IPS-11a (cell line): Measurements from ENCODE around the gene ABCG4.

Experiments used
- H3K4me3 ChIP-seq: one replicate; pipeline ENCODE4 v1.5.1; 2013; ENCODE audit warnings: low read depth, low read length, control low read depth

ABCG4 gene

DNA sequence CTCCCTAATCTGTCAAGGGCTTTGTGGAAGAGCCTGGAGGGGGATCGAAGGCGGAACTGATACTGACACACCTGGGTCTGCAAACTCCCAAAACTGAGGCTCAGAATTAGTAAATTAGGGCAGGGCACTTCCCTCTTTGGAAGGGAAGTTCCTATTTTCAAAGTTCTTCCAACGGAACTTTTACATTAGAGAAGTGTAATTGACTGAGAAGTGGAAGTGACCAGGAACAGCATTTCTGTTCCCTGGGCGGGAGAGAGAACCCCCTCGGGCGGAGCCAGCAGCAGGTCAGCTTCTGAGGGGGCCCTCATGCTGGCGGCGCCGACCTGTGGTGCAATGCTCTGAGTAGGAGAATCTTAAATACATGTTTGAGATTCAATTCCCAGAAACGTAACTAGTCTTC is 56.2 kb downstream of the ABCG4 start:
- H3K4me3 ChIP-seq: no peak overlapping the region

DNA sequence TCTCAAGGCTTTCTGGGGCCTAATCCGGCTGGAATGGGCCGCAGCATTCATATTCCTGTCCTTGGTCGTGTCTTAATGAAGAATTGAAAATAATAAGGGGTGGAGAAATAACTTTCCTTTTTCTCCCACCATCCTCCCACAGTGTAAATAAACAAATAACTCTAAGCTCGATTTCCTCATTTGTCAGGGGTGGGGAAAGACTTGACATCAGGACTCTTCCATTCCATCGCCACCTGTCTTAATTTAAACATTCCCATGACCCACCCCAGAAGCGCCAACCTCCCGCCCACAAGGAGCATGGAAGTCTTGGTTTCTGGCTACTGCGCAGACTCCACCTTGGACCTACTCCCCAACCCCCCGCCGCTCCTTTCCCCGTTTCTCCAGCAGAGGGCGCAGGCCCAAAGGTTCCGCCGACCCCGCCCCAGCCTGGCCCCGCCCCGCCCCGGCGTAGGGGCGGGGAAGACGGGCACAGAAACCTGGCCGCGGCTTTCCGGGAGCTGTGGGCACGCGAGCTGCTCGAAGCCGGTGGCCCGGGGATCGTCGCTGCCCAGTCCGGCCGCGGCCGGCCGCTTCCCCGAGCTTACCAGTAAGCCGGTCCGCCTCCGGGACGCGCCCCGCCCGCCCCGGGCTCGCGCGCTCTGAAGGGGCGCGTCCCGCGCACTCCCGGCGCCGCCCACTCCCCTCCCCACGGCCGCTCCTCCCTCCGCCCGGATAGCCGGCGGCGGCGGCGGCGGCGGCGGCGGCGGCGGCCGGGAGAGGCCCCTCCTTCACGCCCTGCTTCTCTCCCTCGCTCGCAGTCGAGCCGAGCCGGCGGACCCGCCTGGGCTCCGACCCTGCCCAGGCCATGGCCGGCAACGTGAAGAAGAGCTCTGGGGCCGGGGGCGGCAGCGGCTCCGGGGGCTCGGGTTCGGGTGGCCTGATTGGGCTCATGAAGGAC is 57.0 kb downstream of the ABCG4 start, which contains the start of gene CBL:
Gene CBL (plus strand): TSS at position 766 of the 937 bp plus-strand sequence. CDS start 79 bp downstream, at position 845.
- H3K4me3 ChIP-seq: peak within 1 kb of the TSS; percentile 90

DNA sequence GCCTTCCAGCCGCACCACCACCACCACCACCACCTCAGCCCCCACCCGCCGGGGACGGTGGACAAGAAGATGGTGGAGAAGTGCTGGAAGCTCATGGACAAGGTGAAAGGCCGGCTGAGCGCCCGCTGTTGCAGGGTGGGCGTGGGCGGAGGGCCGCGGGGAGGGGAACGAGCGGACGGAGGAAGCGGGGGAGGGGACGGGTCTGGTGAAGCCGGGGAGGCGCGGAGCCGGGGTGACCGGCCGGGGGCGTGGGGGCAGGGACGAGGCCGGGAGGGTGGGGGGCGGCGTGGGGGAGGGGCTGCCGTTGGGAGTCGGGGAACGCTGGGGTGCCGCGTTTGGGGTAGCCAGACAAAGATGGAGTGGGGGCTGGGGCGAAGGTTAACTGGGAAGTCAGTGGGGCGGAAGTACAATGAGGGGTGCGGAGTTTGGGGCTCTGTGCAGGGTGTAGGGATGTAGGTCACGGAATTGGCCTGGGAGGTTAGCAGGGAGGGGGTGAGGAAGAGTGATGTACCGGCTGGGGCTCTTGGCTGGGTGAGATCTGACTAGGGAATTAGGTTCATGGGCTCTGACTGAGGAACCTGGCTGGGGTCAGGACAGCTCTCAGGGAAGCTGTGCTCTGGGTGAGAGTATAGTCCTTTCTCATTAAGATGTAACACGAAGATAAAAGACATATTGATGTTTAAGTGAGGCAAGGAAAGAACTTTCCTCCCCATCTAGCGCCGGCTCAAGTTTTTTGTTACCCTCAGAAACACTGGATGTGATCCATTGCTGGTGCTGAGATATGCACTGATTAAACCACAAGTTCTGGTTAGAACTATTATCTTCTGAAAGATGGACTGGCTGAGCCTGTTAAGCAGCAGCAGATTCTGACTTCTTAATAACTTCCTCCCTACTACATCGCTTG is 57.9 kb downstream of the ABCG4 start:
- H3K4me3 ChIP-seq: peak overlapping the region; percentile 90

DNA sequence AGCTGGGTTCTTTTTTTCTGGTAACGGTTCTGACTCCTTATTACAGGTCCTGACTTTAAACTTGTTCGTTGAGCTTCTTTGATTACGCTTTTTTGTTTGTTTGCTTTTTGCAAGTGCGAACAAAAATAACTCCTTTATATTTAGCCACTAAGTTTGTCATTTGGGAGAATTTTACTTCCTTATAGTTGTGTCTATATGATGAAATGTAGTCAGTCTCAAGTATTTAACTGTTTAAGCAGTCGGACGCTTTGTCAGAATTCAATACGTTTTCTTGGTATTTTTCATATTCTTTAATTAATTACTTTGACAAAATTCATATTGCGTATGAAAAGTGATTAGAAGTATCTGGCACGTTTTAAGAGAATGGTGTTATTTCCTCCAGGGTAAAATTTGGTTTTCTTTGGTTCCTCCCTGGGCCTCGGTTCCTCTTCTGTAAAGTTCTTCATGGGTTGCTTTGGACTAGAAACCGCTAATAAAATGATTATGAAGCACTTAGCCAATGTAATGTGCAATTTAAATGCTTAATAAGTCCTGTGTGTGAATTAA is 58.6 kb downstream of the ABCG4 start:
- peak overlapping the region; percentile 90 for H3K4me3 ChIP-seq

DNA sequence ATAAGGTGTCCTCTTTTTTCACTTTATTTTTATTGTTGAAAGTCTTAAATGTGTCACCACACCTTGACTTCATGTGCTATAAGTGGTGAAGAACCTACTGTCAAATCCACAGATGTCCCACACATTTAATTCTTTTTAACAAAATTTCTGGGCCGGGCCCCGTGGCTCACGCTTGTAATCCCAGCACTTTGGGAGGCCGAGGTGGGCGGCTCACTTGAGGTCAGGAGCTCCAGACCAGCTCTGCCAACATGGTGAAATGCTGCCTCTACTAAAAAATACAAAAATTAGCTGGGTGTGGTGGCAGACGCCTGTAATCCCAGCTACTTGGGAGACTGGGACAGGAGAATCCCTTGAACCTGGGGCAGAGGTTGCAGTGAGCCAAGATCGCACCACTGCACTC is 60.3 kb downstream of the ABCG4 start:
- H3K4me3 ChIP-seq: no peak overlapping the region

DNA sequence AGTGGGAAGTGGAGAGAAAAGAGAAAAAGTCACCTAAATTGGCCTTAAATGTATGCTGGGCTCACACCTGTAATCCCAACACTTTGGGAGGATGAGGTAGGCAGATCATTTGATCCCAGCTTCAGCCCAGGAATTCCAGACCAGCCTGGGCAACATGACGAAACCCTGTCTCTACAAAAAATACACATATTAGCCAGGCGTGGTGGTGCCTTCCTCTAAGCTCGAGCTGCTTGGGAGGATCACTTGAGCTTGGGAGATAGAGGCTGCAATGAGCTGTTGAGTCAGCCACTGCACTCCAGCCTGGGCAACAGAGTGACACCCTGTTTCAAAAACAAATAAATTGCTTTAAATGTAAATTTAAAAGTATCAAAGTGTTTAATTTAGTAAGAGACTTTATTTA is 61.2 kb downstream of the ABCG4 start:
- H3K4me3 ChIP-seq: no peak overlapping the region
